Measurements from ENCODE around the gene FOXN1. TPM values are rescaled to one million over a fixed set of nuclear protein-coding genes. Genes with fewer than 3 reads are reported as not detected.

The FOXN1 gene
- total RNA-seq, 1 donor from 2014 or later = 1.0 TPM

GRCh38 chr17:28585851-28586250, 79.7 kb downstream of the FOXN1 start:
- Mint-ChIP-seq H3K27ac (no peak overlapping the region), H3K27me3 (no peaks in the 10 kb centered on the region), H3K4me3 (no peak overlapping the region), H3K36me3 (peaks cover 10% of the 10 kb centered on the region), H3K4me1 (ENCODE audit: unreplicated experiment) (no peaks in the 10 kb centered on the region), H3K9me3 (no peaks in the 10 kb centered on the region)
- no peak for DNase-seq (ENCODE audit: extremely low spot score, unreplicated experiment)
- TF ChIP-seq, protein P1, sequence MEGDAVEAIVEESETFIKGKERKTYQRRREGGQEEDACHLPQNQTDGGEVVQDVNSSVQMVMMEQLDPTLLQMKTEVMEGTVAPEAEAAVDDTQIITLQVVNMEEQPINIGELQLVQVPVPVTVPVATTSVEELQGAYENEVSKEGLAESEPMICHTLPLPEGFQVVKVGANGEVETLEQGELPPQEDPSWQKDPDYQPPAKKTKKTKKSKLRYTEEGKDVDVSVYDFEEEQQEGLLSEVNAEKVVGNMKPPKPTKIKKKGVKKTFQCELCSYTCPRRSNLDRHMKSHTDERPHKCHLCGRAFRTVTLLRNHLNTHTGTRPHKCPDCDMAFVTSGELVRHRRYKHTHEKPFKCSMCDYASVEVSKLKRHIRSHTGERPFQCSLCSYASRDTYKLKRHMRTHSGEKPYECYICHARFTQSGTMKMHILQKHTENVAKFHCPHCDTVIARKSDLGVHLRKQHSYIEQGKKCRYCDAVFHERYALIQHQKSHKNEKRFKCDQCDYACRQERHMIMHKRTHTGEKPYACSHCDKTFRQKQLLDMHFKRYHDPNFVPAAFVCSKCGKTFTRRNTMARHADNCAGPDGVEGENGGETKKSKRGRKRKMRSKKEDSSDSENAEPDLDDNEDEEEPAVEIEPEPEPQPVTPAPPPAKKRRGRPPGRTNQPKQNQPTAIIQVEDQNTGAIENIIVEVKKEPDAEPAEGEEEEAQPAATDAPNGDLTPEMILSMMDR (conservative IDR thresholded peaks at IDR 0.05) = no peak

Other genes starting within 250 kb of the FOXN1 start
- 43.0 and 99.9 TPM in 2 replicates for gene TMEM97, start 187.1 kb upstream of the FOXN1 start, total RNA-seq (ENCODE audit: low replicate concordance)
- 43.6 and 55.2 TPM in 2 replicates for gene IFT20, start 170.9 kb upstream of the FOXN1 start, total RNA-seq (ENCODE audit: low replicate concordance)
- gene TNFAIP1, start 170.6 kb upstream of the FOXN1 start, total RNA-seq (ENCODE audit: low replicate concordance) = 37.8 and 55.6 TPM in 2 replicates
- gene POLDIP2, start 148.8 kb upstream of the FOXN1 start, total RNA-seq (ENCODE audit: low replicate concordance) = 79.3 and 90.8 TPM in 2 replicates
- gene SEBOX, start 141.1 kb upstream of the FOXN1 start, total RNA-seq (ENCODE audit: low replicate concordance) = not detected in 2 replicates
- 20.3 and 54.1 TPM in 2 replicates for gene VTN, start 136.0 kb upstream of the FOXN1 start, total RNA-seq (ENCODE audit: low replicate concordance)
- gene SARM1, start 134.7 kb upstream of the FOXN1 start, total RNA-seq (ENCODE audit: low replicate concordance) = 13.4 and 29.6 TPM in 2 replicates
- gene SLC46A1, start 100.1 kb upstream of the FOXN1 start, total RNA-seq (ENCODE audit: low replicate concordance) = 21.9 and 29.6 TPM in 2 replicates
- gene SLC13A2, start 32.7 kb upstream of the FOXN1 start, total RNA-seq (ENCODE audit: low replicate concordance) = 1.2 and 8.7 TPM in 2 replicates
- gene UNC119, start 46.3 kb downstream of the FOXN1 start, total RNA-seq (ENCODE audit: low replicate concordance) = 40.2 and 52.2 TPM in 2 replicates
- 66.1 and 75.0 TPM in 2 replicates for gene PIGS, start 65.2 kb downstream of the FOXN1 start, total RNA-seq (ENCODE audit: low replicate concordance)
- gene ALDOC, start 70.5 kb downstream of the FOXN1 start, total RNA-seq (ENCODE audit: low replicate concordance) = 7.1 and 12.6 TPM in 2 replicates
- gene SPAG5, start 92.7 kb downstream of the FOXN1 start, total RNA-seq (ENCODE audit: low replicate concordance) = 30.9 and 88.3 TPM in 2 replicates
- gene RSKR, start 107.8 kb downstream of the FOXN1 start, total RNA-seq (ENCODE audit: low replicate concordance) = 17.5 and 27.7 TPM in 2 replicates
- 144 and 151 TPM in 2 replicates for gene BLTP2, start 138.8 kb downstream of the FOXN1 start, total RNA-seq (ENCODE audit: low replicate concordance)
- 59.2 and 63.9 TPM in 2 replicates for gene SDF2, start 155.6 kb downstream of the FOXN1 start, total RNA-seq (ENCODE audit: low replicate concordance)
- gene SUPT6H, start 155.9 kb downstream of the FOXN1 start, total RNA-seq (ENCODE audit: low replicate concordance) = 61.3 and 69.2 TPM in 2 replicates
- 3.0 and 9.2 TPM in 2 replicates for gene PROCA1, start 205.5 kb downstream of the FOXN1 start, total RNA-seq (ENCODE audit: low replicate concordance)
- gene RAB34, start 211.5 kb downstream of the FOXN1 start, total RNA-seq (ENCODE audit: low replicate concordance) = 54.2 and 133 TPM in 2 replicates
- 1,717 and 1,950 TPM in 2 replicates for gene RPL23A, start 213.6 kb downstream of the FOXN1 start, total RNA-seq (ENCODE audit: low replicate concordance)
- gene TLCD1, start 219.9 kb downstream of the FOXN1 start, total RNA-seq (ENCODE audit: low replicate concordance) = 18.6 and 40.2 TPM in 2 replicates
- 8.7 and 9.5 TPM in 2 replicates for gene NEK8, start 222.4 kb downstream of the FOXN1 start, total RNA-seq (ENCODE audit: low replicate concordance)
- 219 and 327 TPM in 2 replicates for gene TRAF4, start 237.7 kb downstream of the FOXN1 start, total RNA-seq (ENCODE audit: low replicate concordance)